Pulmonary artery endothelial cell (primary cell): ENCODE results near the gene PLEKHA7. TPM values are rescaled to one million over a fixed set of nuclear protein-coding genes. Genes with fewer than 3 reads are reported as not detected.

Experiments
- DNase-seq: peaks from one replicate; pipeline ENCODE4 v3.0.0-alpha.2; 2011; ENCODE audit warnings: low read depth, low spot score
- total RNA-seq: library from RNA; depleted of rRNA; stranded (reverse); fragments of >200 nt; gene quantifications from 2 replicates; pipeline ENCODE4 v1.2.3, GENCODE V29; 2014

Gene PLEKHA7
- total RNA-seq, 1 donor from 2014 or later, result 0.20 TPM

DNA sequence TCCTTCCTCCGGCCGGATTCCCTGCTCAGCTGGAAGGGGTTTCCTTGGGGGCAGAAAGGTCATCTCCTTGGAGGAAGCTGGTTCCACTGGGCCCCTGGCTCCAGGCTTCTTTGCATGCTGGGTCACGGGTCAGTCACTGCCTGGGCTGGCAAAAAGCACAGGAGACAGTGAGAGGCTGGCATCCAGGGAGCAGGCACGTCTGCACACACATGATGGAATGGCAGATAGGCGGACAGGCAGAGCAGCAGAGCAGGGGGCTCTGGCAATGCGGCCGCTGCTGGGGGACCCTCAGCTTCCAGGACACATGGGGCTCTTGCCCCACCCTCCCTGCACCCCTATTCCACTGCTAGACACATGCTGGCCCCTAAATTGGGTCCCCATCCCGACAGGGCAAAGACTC is 235.3 kb downstream of the PLEKHA7 start:
- DNase-seq, result no peak

- no peak for DNase-seq
Observed at GRCh38 chr11:16778286-16778685, 235.9 kb downstream of the PLEKHA7 start.

GRCh38 chr11:16777613-16777975 is 236.6 kb downstream of the PLEKHA7 start:
- DNase-seq, result no peak

DNA sequence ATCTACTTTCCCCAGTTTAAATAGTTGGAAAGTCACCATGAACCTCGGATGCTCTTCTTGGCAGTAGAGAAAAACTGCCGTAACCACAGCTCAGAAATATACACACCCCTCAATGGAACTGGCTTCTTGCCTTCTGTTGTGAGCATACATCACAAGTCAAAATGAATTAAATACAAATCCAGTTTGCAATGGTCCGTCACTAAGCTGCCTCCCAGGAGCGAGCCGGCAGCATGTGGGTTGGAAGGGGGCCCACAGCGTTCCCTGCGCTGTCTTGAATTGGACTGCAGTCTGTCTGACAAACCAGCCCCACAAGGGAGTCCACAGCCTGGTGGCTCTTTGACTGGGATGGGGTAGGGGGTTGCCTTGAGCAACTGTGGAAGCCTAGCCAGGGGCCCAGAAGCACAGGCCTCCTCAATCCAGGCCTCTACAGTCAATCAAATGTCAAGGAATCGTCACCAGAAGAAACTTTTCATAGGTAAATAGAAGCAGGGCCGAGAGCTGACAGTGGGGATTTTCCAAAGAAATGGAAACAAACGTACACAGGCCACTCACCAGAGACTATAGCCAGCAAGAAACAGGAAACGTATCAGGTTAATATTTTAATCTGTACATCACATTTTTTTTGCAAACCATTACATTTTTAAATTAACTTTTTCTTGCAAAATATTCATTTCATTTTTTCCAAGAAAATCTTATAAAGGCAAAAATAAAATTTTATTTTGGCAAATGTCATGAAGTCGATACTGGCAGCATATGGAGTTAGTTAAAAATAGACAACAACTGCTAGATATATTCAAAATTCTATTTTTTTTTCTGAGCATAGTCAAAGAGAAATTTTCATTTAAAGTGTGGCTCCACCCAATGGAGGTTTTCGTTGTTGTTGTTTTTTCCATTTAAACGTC is 237.3 kb downstream of the PLEKHA7 start:
- no peak for DNase-seq

DNA sequence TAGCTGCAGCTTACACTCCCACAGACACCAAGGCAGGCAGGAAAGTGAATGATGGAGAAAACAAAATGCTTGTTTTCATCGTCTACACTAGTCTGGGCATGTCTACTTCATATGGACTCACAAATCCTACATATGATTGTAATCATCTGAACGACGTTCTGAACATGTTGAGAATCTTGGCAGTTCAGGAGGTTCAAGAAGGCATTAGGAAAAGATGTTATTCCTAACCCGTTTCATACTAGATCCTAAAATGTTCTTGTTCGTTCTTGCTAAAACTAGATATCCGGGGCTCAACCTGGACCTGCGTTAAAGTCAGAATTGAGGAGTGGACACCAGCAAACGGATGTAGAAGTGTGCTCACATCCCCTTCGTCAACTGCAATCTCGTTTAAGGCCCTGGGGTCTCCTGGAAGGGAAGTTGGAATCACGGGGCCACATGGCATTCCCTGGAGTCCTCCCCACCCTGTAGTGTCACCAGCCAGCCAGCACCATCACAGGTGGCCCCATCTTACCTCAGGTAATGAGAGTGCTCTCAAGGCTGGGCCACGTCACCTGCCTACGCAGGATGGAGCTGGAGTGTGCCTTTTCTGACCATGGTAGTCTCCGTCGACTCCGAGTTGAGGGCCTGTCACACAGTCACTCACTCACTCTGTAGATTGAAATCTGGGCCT is 238.5 kb downstream of the PLEKHA7 start:
- DNase-seq, result no peak

- DNase-seq, result no peak
Observed at GRCh38 chr11:16774936-16775613, 239.1 kb downstream of the PLEKHA7 start.

DNA sequence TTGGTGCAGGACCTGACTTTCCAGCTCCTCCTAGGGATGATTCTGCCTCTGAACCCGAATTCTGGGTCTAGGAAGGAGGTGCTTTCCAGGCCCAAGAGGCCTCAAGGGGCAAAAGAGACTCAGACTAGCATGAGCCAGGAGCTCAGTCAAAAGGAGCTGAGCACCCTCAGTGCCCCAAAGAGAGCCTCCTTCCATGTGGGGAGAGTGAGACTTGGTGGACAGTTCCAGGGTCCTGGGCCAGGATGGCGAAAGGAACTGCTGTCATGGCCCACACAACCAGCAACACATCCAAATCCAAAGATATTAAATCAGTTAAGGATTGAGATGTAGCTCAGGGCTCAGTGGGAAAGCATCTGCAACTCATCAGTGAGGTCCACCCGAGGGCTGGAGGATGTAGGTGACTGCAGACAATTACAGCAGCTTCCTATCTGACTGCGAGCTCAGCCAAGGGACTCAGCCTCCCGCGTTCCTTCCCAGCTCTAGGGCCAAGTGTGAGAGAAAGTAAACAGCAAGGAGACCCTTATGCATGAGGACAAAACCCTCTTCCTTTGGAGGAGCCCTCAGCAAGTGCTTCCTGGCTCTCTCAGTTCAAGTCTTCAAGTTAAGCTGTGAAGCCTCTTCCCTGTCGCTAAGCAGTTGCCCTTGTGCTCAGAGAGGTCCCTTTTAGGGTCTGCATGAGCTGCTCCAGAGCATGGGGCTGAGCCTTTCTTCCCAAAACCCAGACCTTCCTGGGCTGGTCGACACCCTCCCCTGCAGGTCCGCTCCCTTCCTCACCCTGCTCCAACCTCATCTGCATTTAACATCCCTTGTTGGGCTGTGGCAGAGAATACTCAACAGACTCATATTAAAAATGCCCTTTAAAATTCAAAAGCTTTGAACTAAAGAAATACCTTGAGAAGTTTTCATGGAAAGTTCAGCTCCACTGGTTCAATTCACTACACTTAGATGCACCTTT is 240.0 kb downstream of the PLEKHA7 start:
- no peak for DNase-seq

- no peak for DNase-seq
Observed at GRCh38 chr11:16772141-16772512, 242.1 kb downstream of the PLEKHA7 start.

DNA sequence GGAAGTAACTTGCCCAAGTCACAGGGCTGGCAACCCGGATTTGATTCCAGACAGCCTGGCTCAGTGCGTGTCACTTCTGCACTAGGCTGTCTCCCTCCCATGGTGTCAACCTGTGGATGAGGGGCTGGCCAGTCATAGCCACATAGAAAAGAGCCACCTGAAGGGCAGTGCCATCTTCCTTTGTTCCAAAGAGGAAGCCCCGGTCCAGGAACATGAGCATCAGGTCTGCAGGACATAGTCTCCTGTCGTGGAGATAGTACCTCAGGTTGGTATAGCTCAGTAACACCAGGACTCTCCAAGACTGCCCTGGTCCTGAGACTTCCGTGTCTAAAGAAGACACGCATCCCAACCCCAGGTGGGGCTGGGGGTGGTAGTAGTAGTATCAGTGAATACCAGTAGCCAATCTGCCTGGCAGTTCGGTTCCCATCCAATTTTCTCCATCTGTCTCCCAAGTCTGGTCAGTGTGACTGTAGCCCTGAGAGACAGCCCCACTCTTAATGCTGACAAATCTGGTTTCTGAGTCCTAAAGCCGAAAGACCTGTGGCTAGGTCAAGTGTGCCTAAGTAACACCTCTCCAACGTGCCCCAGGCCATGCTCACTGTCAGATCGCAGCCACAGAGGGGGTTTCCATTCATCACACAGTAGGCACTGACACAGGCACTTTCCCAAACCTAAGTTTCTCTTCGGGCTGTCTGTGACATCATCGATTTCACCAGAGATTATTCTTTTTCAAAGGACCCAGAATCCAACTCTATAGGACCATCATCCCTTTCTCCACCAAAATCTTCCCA is 242.7 kb downstream of the PLEKHA7 start:
- DNase-seq, result no peak

- DNase-seq, result no peak
Observed at GRCh38 chr11:16770016-16770415, 244.2 kb downstream of the PLEKHA7 start.

GRCh38 chr11:16769386-16769785 is 244.8 kb downstream of the PLEKHA7 start:
- DNase-seq, result no peak

DNA sequence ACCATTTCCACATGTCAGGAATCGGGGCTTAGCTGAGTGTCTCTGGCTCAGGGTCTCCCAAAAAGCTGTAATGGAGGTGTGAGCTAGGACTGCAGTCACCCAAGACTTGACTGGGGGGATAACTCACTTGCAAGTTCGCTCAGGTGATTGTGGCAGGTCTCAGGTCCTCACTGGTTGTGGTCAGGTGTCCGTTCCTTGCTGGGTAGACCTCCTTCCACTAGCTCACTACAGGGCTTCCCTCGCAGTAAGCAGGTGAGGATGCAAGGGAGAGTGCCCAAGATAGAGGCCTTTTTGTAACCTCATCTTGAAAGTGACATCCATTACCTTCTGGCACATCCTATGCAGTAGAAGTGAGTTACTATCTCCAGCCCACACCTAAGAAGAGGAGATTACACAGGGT is 246.3 kb downstream of the PLEKHA7 start:
- no peak for DNase-seq

- no peak for DNase-seq
Observed at GRCh38 chr11:16767137-16767536, 247.1 kb downstream of the PLEKHA7 start.

DNA sequence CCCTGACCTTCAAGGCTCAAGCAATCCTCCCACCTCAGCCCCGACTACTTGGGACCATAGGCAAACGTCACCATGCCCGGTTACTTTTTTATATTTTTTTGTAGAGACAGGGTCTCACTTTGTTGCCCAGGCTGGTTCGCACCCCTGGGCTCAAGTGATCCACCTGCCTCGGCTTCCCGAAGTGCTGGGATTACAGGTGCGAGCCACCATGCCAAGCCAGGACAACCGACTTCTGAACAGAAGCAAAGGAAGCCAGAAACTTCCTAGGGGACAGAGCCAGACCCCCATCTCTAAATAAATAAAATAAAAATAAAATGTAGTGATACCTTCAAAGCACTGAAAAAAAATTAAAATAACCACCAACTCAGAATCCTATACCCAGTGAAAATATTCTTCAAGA is 249.3 kb downstream of the PLEKHA7 start:
- DNase-seq, result no peak

DNA sequence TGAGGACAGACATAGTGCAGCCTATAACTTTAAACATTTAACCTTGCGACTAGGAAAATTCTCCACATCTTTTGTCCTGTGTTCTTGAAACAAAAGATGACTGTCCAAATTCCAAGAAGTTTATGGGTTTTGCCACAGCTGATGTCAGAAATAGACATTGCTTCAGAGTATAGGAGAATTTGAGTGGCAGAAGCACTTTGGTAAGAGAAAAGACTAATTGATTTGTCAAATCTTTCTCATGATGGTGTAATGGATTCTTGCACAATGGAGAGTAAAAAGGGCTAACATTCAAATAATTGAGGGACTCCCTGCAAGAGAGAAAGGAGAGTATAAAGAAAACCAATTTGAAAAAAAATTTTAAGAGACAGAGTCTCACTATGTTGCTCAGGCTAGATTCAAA is 250.5 kb downstream of the PLEKHA7 start:
- DNase-seq, result no peak

GRCh38 chr11:16759857-16760508 is 254.2 kb downstream of the PLEKHA7 start:
- DNase-seq, result no peak

GRCh38 chr11:16758382-16759024 is 255.7 kb downstream of the PLEKHA7 start:
- DNase-seq, result no peak

DNA sequence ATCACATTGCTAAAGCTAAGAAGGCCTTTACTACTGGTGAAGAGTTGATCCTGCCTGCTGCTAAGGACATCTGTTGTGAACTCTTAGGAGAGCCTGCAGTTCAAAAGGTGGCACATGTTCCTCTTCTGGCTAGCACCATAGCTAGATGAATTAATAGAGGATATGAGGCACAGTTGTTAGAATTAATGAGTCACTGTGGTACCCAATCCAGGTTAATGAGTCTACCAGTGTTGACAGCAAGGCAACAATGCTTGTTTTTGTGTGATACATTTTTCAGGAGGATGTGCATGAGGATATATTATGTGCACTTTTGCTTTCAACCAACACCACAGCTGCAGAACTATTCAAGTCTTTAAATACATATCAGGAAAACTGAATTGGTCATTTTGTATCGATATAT is 263.8 kb downstream of the PLEKHA7 start:
- DNase-seq, result no peak

DNA sequence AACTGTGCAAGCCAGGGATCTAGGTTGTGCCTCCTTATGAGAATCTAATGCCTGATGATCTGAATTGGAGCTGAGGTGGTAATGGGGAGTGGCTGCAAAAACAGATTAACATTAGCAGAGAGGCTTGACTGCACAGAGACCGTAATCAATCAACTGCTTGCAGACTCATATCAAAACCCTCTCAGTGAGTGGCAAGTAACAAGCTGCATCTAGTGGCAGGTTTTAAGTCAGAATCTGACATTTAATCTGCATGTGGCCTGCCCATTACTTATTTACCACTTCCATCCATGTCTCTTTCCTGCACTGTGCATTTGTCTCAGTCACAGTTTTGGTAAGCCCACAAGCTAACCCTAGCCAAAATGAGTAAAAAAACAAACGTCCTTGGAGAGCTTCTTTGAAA is 264.5 kb downstream of the PLEKHA7 start:
- DNase-seq, result no peak
